Liver (tissue), 9 donors: ENCODE measurements around the gene AHNAK2. TPM values are rescaled to one million over a fixed set of nuclear protein-coding genes. Genes with fewer than 3 reads are reported as not detected.
A peak's percentile ranks its signal among the peaks of the same experiment; 100 is the strongest.

Source experiments
- DNase-seq: peaks from one replicate; pipeline ENCODE4 v3.0.0-alpha.2; 2017; ENCODE audit warnings: low spot score
- H3K27ac ChIP-seq, 2 donors: one replicate each; pipeline ENCODE4 v1.7.0; 2013; ENCODE audit warnings: inconsistent platforms in 2 of 2, low read length in 2 of 2, control low read depth in 1 of 2, low read depth in 1 of 2, mild to moderate bottlenecking in 1 of 2
- H3K27me3 ChIP-seq, 4 donors: one replicate each; pipeline versions ENCODE4 v1.6.1 to v1.7.0; 2013; ENCODE audit warnings: low read length in 3 of 4, inconsistent platforms in 1 of 4, mild to moderate bottlenecking in 1 of 4, moderate library complexity in 1 of 4; ENCODE audit not compliant: control insufficient read depth in 4 of 4, insufficient read depth in 4 of 4
- H3K36me3 ChIP-seq, 4 donors: one replicate each; pipeline versions ENCODE4 v1.6.1 to v1.7.0; 2013; ENCODE audit warnings: low read length in 3 of 4, mild to moderate bottlenecking in 3 of 4, low read depth in 1 of 4, moderate library complexity in 1 of 4; ENCODE audit not compliant: control insufficient read depth in 4 of 4, insufficient read depth in 3 of 4
- H3K4me1 ChIP-seq, 4 donors: one replicate each; pipeline versions ENCODE4 v1.6.1 to v1.7.0; 2013; ENCODE audit warnings: low read length in 3 of 4, mild to moderate bottlenecking in 3 of 4, moderate library complexity in 1 of 4; ENCODE audit not compliant: control insufficient read depth in 4 of 4, insufficient read depth in 4 of 4
- H3K4me3 ChIP-seq, 3 donors: one replicate each; pipeline versions ENCODE4 v1.6.1 to v1.7.0; 2013; ENCODE audit warnings: low read length in 3 of 3, control low read depth in 1 of 3, low read depth in 1 of 3, mild to moderate bottlenecking in 1 of 3
- H3K9ac ChIP-seq, 2 donors: one replicate each; pipeline ENCODE4 v1.7.0; 2013; ENCODE audit warnings: low read length in 2 of 2, mild to moderate bottlenecking in 2 of 2, moderate library complexity in 2 of 2, control low read depth in 1 of 2, low read depth in 1 of 2
- H3K9me3 ChIP-seq, 4 donors: one replicate each; pipeline versions ENCODE4 v1.6.1 to v1.7.0; 2013; ENCODE audit warnings: low read length in 3 of 4; ENCODE audit not compliant: control insufficient read depth in 4 of 4
- ATF3 ChIP-seq: IDR thresholded peaks from 2 replicates; pipeline ENCODE4 v1.6.1; 2016; ENCODE audit warnings: antibody characterized with exemption
- CTCF ChIP-seq: fragments of 150-350 bp; IDR thresholded peaks from 2 replicates; pipeline ENCODE4 v1.5.1; 2017; ENCODE audit warnings: improper control_type of control experiment, low read depth, low read length; ENCODE audit not compliant: missing input control
- EGR1 ChIP-seq, 2 donors: IDR thresholded peaks; 2 replicates each; pipeline ENCODE4 v1.6.1; 2016 to 2018; ENCODE audit warnings: antibody characterized with exemption in 2 of 2, low read depth in 2 of 2
- FOXA1 ChIP-seq: IDR thresholded peaks from 2 replicates; pipeline ENCODE4 v1.6.1; 2016; ENCODE audit warnings: antibody characterized with exemption
- GABPA ChIP-seq, 2 donors: IDR thresholded peaks in 1 of 2; conservative IDR thresholded peaks in 1 of 2; 2 replicates each; pipeline ENCODE4 v1.6.1; 2016; ENCODE audit warnings: antibody characterized with exemption in 2 of 2, mild to moderate bottlenecking in 1 of 2, moderate library complexity in 1 of 2
- HNF4A ChIP-seq, 2 donors: conservative IDR thresholded peaks; 2 replicates each; pipeline ENCODE4 v1.6.1; 2016; ENCODE audit warnings: antibody characterized with exemption in 2 of 2, mild to moderate bottlenecking in 2 of 2
- JUND ChIP-seq, 2 donors: IDR thresholded peaks; 2 replicates each; pipeline ENCODE4 v1.6.1; 2016; ENCODE audit warnings: antibody characterized with exemption in 2 of 2
- MAX ChIP-seq: IDR thresholded peaks from 2 replicates; pipeline ENCODE4 v1.6.1; 2016; ENCODE audit warnings: antibody characterized with exemption
- NR2F2 ChIP-seq: IDR thresholded peaks from 2 replicates; pipeline ENCODE4 v1.6.1; 2016; ENCODE audit warnings: antibody characterized with exemption
- RAD21 ChIP-seq, 2 donors: IDR thresholded peaks; 2 replicates each; pipeline ENCODE4 v1.6.1; 2016; ENCODE audit warnings: antibody characterized with exemption in 2 of 2, mild to moderate bottlenecking in 2 of 2
- REST ChIP-seq: IDR thresholded peaks from 2 replicates; pipeline ENCODE4 v1.6.1; 2016; ENCODE audit warnings: antibody characterized with exemption, mild to moderate bottlenecking
- RXRA ChIP-seq, 2 donors: IDR thresholded peaks; 2 replicates each; pipeline ENCODE4 v1.6.1; 2017 to 2018; ENCODE audit warnings: antibody characterized with exemption in 2 of 2, mild to moderate bottlenecking in 1 of 2
- SP1 ChIP-seq: IDR thresholded peaks from 2 replicates; pipeline ENCODE4 v1.6.1; 2018; ENCODE audit warnings: antibody characterized with exemption, mild to moderate bottlenecking
- TAF1 ChIP-seq: conservative IDR thresholded peaks from 2 replicates; pipeline ENCODE4 v1.6.1; 2016; ENCODE audit warnings: antibody characterized with exemption, mild to moderate bottlenecking
- ZBTB33 ChIP-seq: IDR thresholded peaks from 2 replicates; pipeline ENCODE4 v1.6.1; 2016; ENCODE audit warnings: antibody characterized with exemption
- WGBS: extraction: QIAGEN DNeasy Blood & Tissue Kit; methylation state at CpG from one replicate; pipeline ENCODE4 v1.1.7; 2013; 5-methylcytosine and 5-hydroxymethylcytosine counted together
- polyA plus RNA-seq, 2 donors: library from polyadenylated mRNA; stranded (reverse) in 1 of 2; unstranded in 1 of 2; fragments of 200-250 nt in 1 of 2; fragments of >200 nt in 1 of 2; fragmentation: Nextera tagmentation in 1 of 2; extraction: Ambion mirVana in 1 of 2; gene quantifications; one replicate each; pipeline versions ENCODE4 v1.2.1 to v1.2.3, GENCODE V29; 2013 to 2015
- total RNA-seq, 2 donors: library from RNA; depleted of rRNA; stranded (reverse); fragments of >200 nt; gene quantifications; one replicate each; pipeline ENCODE4 v1.2.3, GENCODE V29; 2014
- donor health status: healthy.
- donor health status: healthy.
- donor health status: healthy.
- donor health status: healthy.
- donor health status: healthy.

The AHNAK2 gene
- total and polyA plus RNA-seq, 4 donors, result 0.05 to 2.6 (median 1.2) TPM

GRCh38 chr14:104974146-104974541 is 4.0 kb downstream of the AHNAK2 start:
- DNase-seq, result no peak
- no peaks in the 10 kb centered on the region for H3K9me3 ChIP-seq
- 77% methylated on average over 13 of the region's 13 CpGs for WGBS
- H3K27ac ChIP-seq, result no peak overlapping the region
- H3K4me1 ChIP-seq, result peaks cover 6 to 26% (median 15%) of the 10 kb centered on the region in 4 donors
- no peak overlapping the region for H3K4me3 ChIP-seq
- H3K36me3 ChIP-seq, result no peaks in the 10 kb centered on the region
- no peak for TF ChIP-seq CTCF
- peak in 1 of 2 donors; percentile 18 for TF ChIP-seq RXRA (IDR thresholded peaks at IDR 0.05)
- H3K27me3 ChIP-seq, result no peaks in the 10 kb centered on the region
- no peak overlapping the region for H3K9ac ChIP-seq

- H3K27ac ChIP-seq, result no peak overlapping the region
- no peaks in the 10 kb centered on the region for H3K9me3 ChIP-seq
- H3K4me3 ChIP-seq, result no peak overlapping the region
- no peak overlapping the region for H3K9ac ChIP-seq
- no peaks in the 10 kb centered on the region for H3K36me3 ChIP-seq
- 63% methylated on average over 23 of the region's 23 CpGs for WGBS
- H3K4me1 ChIP-seq, result peaks cover 6 to 23% (median 14%) of the 10 kb centered on the region in 4 donors
- no peaks in the 10 kb centered on the region for H3K27me3 ChIP-seq
- DNase-seq, result no peak
- TF ChIP-seq RAD21 (IDR thresholded peaks at IDR 0.05), result no peak
- TF ChIP-seq GABPA (IDR thresholded peaks at IDR 0.05 in 1 of 2, conservative IDR thresholded peaks at IDR 0.05 in 1 of 2), result no peak
- TF ChIP-seq TAF1, result no peak
- no peak for TF ChIP-seq MAX
- no peak for TF ChIP-seq REST
- TF ChIP-seq NR2F2, result no peak
- TF ChIP-seq HNF4A (conservative IDR thresholded peaks at IDR 0.05), result no peak
- no peak for TF ChIP-seq FOXA1
- TF ChIP-seq EGR1 (IDR thresholded peaks at IDR 0.05; ENCODE audit: low read depth in 2 of 2), result no peak
- TF ChIP-seq JUND (IDR thresholded peaks at IDR 0.05), result no peak
- no peak for TF ChIP-seq RXRA (IDR thresholded peaks at IDR 0.05)
Measured at GRCh38 chr14:104973385-104974145, 4.6 kb downstream of the AHNAK2 start.

GRCh38 chr14:104973135-104973384 is 5.1 kb downstream of the AHNAK2 start:
- Histone ChIP-seq H3K9me3 (no peaks in the 10 kb centered on the region), H3K9ac (no peak overlapping the region), H3K27ac (no peak overlapping the region), H3K4me3 (no peak overlapping the region), H3K36me3 (no peaks in the 10 kb centered on the region), H3K4me1 (peaks cover 6 to 24% (median 14%) of the 10 kb centered on the region in 4 donors), H3K27me3 (no peaks in the 10 kb centered on the region)
- 74% methylated on average over 12 of the region's 12 CpGs for WGBS
- no peak for DNase-seq
- no peak for TF ChIP-seq GABPA (IDR thresholded peaks at IDR 0.05 in 1 of 2, conservative IDR thresholded peaks at IDR 0.05 in 1 of 2)
- TF ChIP-seq ATF3, result no peak
- TF ChIP-seq EGR1 (IDR thresholded peaks at IDR 0.05; ENCODE audit: low read depth in 2 of 2), result no peak
- no peak for TF ChIP-seq REST
- no peak for TF ChIP-seq SP1
- TF ChIP-seq RXRA (IDR thresholded peaks at IDR 0.05), result no peak
- TF ChIP-seq ZBTB33, result no peak
- no peak for TF ChIP-seq MAX
